Measurements from ENCODE around the gene ST3GAL4. TPM values are rescaled to one million over a fixed set of nuclear protein-coding genes. Genes with fewer than 3 reads are reported as not detected.

The ST3GAL4 gene
- total RNA-seq, 6 experiments from 2014 or later = 7.0 to 25.6 (median 17.5) TPM

- no peaks in the 10 kb centered on the region for H3K9me3 ChIP-seq
- peak in 2 of 3 donors; percentile 63 to 76 for DNase-seq
- intact Hi-C loops (cut with DNase I) = loop anchor here in 1 of 2 donors (10.0 kb wide), 1 partner anchor 63 kb away; no protein-coding TSS in a partner anchor
- WGBS (ENCODE audit: insufficient coverage, low coverage, low lambda C conversion rate, missing lambda C conversion rate) = 69% methylated on average over 3 of the region's 5 CpGs
- ATAC-seq = peak; percentile 0 to 9 (median 4)
- H3K27me3 ChIP-seq = no peaks in the 10 kb centered on the region
- H3K27ac ChIP-seq = peak overlapping the region in 1 of 3 donors; percentile 34
- TF ChIP-seq POLR2A (IDR thresholded peaks at IDR 0.05) = no peak
- no peak for TF ChIP-seq CTCF (IDR thresholded peaks at IDR 0.05)
- peaks cover 0 to 9% (median 2%) of the 10 kb centered on the region in 4 donors for H3K36me3 ChIP-seq
- H3K4me3 ChIP-seq = no peak overlapping the region
- H3K4me1 ChIP-seq = peaks cover 0 to 76% (median 23%) of the 10 kb centered on the region in 4 donors
Observed at GRCh38 chr11:126332221-126332711, 23.2 kb upstream of the ST3GAL4 start.

GRCh38 chr11:126333142-126333541 lies 22.3 kb upstream of the ST3GAL4 start:
- Histone ChIP-seq H3K36me3 (peaks cover 0 to 9% (median 2%) of the 10 kb centered on the region in 4 donors), H3K27ac (peak overlapping the region in 1 of 3 donors; percentile 34), H3K4me3 (no peak overlapping the region), H3K27me3 (no peaks in the 10 kb centered on the region), H3K4me1 (peaks cover 0 to 83% (median 25%) of the 10 kb centered on the region in 4 donors), H3K9me3 (no peaks in the 10 kb centered on the region)
- intact Hi-C loops (cut with DNase I) = loop anchor here in 1 of 2 donors (10.0 kb wide), 1 partner anchor 62 kb away; no protein-coding TSS in a partner anchor
- DNase-seq = no peak
- WGBS (ENCODE audit: insufficient coverage, low coverage, low lambda C conversion rate, missing lambda C conversion rate) = 74% methylated on average over 7 of the region's 7 CpGs
- no peak for TF ChIP-seq CTCF (IDR thresholded peaks at IDR 0.05)
- no peak for TF ChIP-seq POLR2A (IDR thresholded peaks at IDR 0.05)
- ATAC-seq = peak in 3 of 4 donors; percentile 14 to 64 (median 19)

GRCh38 chr11:126334659-126335462 lies 20.6 kb upstream of the ST3GAL4 start:
- DNase-seq = no peak
- Histone ChIP-seq H3K4me3 (no peak overlapping the region), H3K27ac (peak overlapping the region in 1 of 3 donors; percentile 66), H3K4me1 (peaks cover 0 to 70% (median 25%) of the 10 kb centered on the region in 4 donors), H3K36me3 (peaks cover 0 to 25% (median 8%) of the 10 kb centered on the region in 4 donors), H3K9me3 (no peaks in the 10 kb centered on the region), H3K27me3 (no peaks in the 10 kb centered on the region)
- intact Hi-C loops (cut with DNase I) = loop anchor here in 1 of 2 donors (10.0 kb wide), 1 partner anchor 60 kb away; no protein-coding TSS in a partner anchor
- no peak for TF ChIP-seq CTCF (IDR thresholded peaks at IDR 0.05)
- no peak for TF ChIP-seq POLR2A (IDR thresholded peaks at IDR 0.05)
- 54% methylated on average over 6 of the region's 6 CpGs for WGBS (ENCODE audit: insufficient coverage, low coverage, low lambda C conversion rate, missing lambda C conversion rate)
- ATAC-seq = peak in 2 of 4 donors; percentile 46 to 56

GRCh38 chr11:126335463-126335760 lies 20.1 kb upstream of the ST3GAL4 start:
- ATAC-seq = peak; percentile 10 to 73 (median 67)
- no peak overlapping the region for H3K4me3 ChIP-seq
- H3K27ac ChIP-seq = peak overlapping the region in 1 of 3 donors; percentile 66
- H3K9me3 ChIP-seq = no peaks in the 10 kb centered on the region
- H3K4me1 ChIP-seq = peaks cover 0 to 65% (median 25%) of the 10 kb centered on the region in 4 donors
- peak in 2 of 3 donors; percentile 76 to 85 for DNase-seq
- H3K27me3 ChIP-seq = no peaks in the 10 kb centered on the region
- TF ChIP-seq POLR2A (IDR thresholded peaks at IDR 0.05) (no peak), CTCF (IDR thresholded peaks at IDR 0.05) (no peak)
- 39% methylated on average over 5 of the region's 5 CpGs for WGBS (ENCODE audit: insufficient coverage, low coverage, low lambda C conversion rate, missing lambda C conversion rate)
- H3K36me3 ChIP-seq = peaks cover 0 to 26% (median 11%) of the 10 kb centered on the region in 4 donors
- intact Hi-C loops (cut with DNase I) = loop anchor here in 1 of 2 donors (10.0 kb wide), 1 partner anchor 59 kb away; no protein-coding TSS in a partner anchor

Data from right lobe of liver (tissue), 6 donors.